ENCODE results near the gene MAP1LC3A.

- no peak for TF ChIP-seq TSHZ2 (CRISPR knock-in tag; IDR thresholded peaks at IDR 0.05)
- no peak for TF ChIP-seq POU6F1 (CRISPR knock-in tag; IDR thresholded peaks at IDR 0.05; ENCODE audit: borderline replicate concordance, low read depth)
- TF ChIP-seq CSDC2 (CRISPR knock-in tag; IDR thresholded peaks at IDR 0.05): no peak
- no peak for TF ChIP-seq PATZ1 (CRISPR knock-in tag; IDR thresholded peaks at IDR 0.05; ENCODE audit: borderline replicate concordance)
- no peak for TF ChIP-seq ZNF8 (CRISPR knock-in tag; IDR thresholded peaks at IDR 0.05)
- TF ChIP-seq ZFP30 (CRISPR knock-in tag; IDR thresholded peaks at IDR 0.05): no peak
- no peak for TF ChIP-seq RARB (CRISPR knock-in tag; IDR thresholded peaks at IDR 0.05)
Observed at GRCh38 chr20:34535301-34535840, 23.1 kb upstream of the MAP1LC3A start.
